ENCODE results near the gene KAT2A.
A peak's percentile ranks its signal among the peaks of the same experiment; 100 is the strongest.

GRCh38 chr17:42116705-42117396, 4.3 kb downstream of the KAT2A start:
- TF ChIP-seq E2F4 (CRISPR knock-in tag; IDR thresholded peaks at IDR 0.05; ENCODE audit: borderline replicate concordance, low read depth) (no peak), CTCF (IDR thresholded peaks at IDR 0.05) (peak; percentile 58), FOXP1 (CRISPR knock-in tag; IDR thresholded peaks at IDR 0.05; ENCODE audit: borderline replicate concordance) (0 out of 2 replicates have a peak, but pooled peaks have one; percentile 58), ZBTB43 (CRISPR knock-in tag; IDR thresholded peaks at IDR 0.05) (no peak)
